Measurements from ENCODE around the gene TBX15. TPM values are rescaled to one million over a fixed set of nuclear protein-coding genes. Genes with fewer than 3 reads are reported as not detected.

TBX15 gene
- total and polyA plus RNA-seq, 11 donors = 0.19 to 1.8 (median 0.63) TPM

- H3K27me3 ChIP-seq = no peaks in the 10 kb centered on the region
- no peak overlapping the region for H3K4me3 ChIP-seq
- 81 to 87% (median 84%) methylated on average over 5 of the region's 5 CpGs for WGBS, 4 donors
- no peak for TF ChIP-seq POLR2A (IDR thresholded peaks at IDR 0.05)
- TF ChIP-seq CTCF (IDR thresholded peaks at IDR 0.05) = no peak
- ATAC-seq = no peak
- intact Hi-C loops (cut with DNase I) = no loop called here
- H3K36me3 ChIP-seq = peaks cover 0 to 7% (median 3%) of the 10 kb centered on the region in 9 donors
- no peak for DNase-seq
- H3K27ac ChIP-seq = no peak overlapping the region
- H3K4me1 ChIP-seq = no peaks in the 10 kb centered on the region
- H3K9me3 ChIP-seq = no peaks in the 10 kb centered on the region
Measured at GRCh38 chr1:119026956-119027355, 38.8 kb upstream of the TBX15 start.

- H3K27ac ChIP-seq = no peak overlapping the region
- intact Hi-C loops (cut with DNase I) = loop anchor here in 1 of 10 donors (10.0 kb wide), 1 partner anchor 861 kb away; no protein-coding TSS in a partner anchor
- H3K4me1 ChIP-seq = no peaks in the 10 kb centered on the region
- no peak for TF ChIP-seq POLR2A (IDR thresholded peaks at IDR 0.05)
- no peak for TF ChIP-seq CTCF (IDR thresholded peaks at IDR 0.05)
- H3K36me3 ChIP-seq = no peaks in the 10 kb centered on the region
- H3K9me3 ChIP-seq = no peaks in the 10 kb centered on the region
- H3K27me3 ChIP-seq = peaks cover 0 to 2% (median 0%) of the 10 kb centered on the region in 9 donors
- WGBS, 4 donors = 94 to 98% (median 96%) methylated on average over 2 of the region's 2 CpGs
- H3K4me3 ChIP-seq = no peak overlapping the region
- DNase-seq (no peak), ATAC-seq (no peak)
Measured at GRCh38 chr1:119015547-119015946, 27.4 kb upstream of the TBX15 start.

GRCh38 chr1:119012383-119012782, 24.2 kb upstream of the TBX15 start:
- H3K9me3 ChIP-seq = no peaks in the 10 kb centered on the region
- H3K27ac ChIP-seq = no peak overlapping the region
- DNase-seq (no peak), ATAC-seq (no peak)
- intact Hi-C loops (cut with DNase I) = loop anchor here in 3 of 10 donors (5.0 to 10.0 kb wide), 3 partner anchors 785 to 858 kb away; no protein-coding TSS in a partner anchor
- H3K27me3 ChIP-seq = peaks cover 8 to 31% (median 16%) of the 10 kb centered on the region in 9 donors
- no peaks in the 10 kb centered on the region for H3K36me3 ChIP-seq
- peaks cover 0 to 19% (median 11%) of the 10 kb centered on the region in 12 donors for H3K4me1 ChIP-seq
- H3K4me3 ChIP-seq = no peak overlapping the region
- TF ChIP-seq CTCF (IDR thresholded peaks at IDR 0.05) (no peak), POLR2A (IDR thresholded peaks at IDR 0.05) (no peak)
- 72 to 85% (median 80%) methylated on average over 5 of the region's 5 CpGs for WGBS, 4 donors

- H3K9me3 ChIP-seq = no peaks in the 10 kb centered on the region
- H3K4me3 ChIP-seq = no peak overlapping the region
- H3K36me3 ChIP-seq = no peaks in the 10 kb centered on the region
- no peak overlapping the region for H3K27ac ChIP-seq
- 90 to 94% (median 92%) methylated on average over 3 of the region's 3 CpGs for WGBS, 4 donors
- peaks cover 0 to 26% (median 15%) of the 10 kb centered on the region in 12 donors for H3K4me1 ChIP-seq
- DNase-seq (no peak), ATAC-seq (no peak)
- H3K27me3 ChIP-seq = peaks cover 14 to 38% (median 23%) of the 10 kb centered on the region in 9 donors
- intact Hi-C loops (cut with DNase I) = loop anchor here in 3 of 10 donors (5.0 to 10.0 kb wide), 3 partner anchors 784 to 857 kb away; no protein-coding TSS in a partner anchor
- TF ChIP-seq CTCF (IDR thresholded peaks at IDR 0.05) (no peak), POLR2A (IDR thresholded peaks at IDR 0.05) (no peak)
Measured at GRCh38 chr1:119011706-119012105, 23.6 kb upstream of the TBX15 start.
